Effector memory CD8-positive, alpha-beta T cell (primary cell): Measurements from ENCODE around the gene CACHD1.
"Not testable (repeated sequence)": the region's sequence is repeated elsewhere in the genome, so short reads cannot be mapped to it uniquely, and the experiment has no call there.

Experiments used
- ATAC-seq: fragments of 150-1000 bp; cut with Tn5 transposase; replicated peaks from 2 replicates; pipeline ENCODE4 v1.10.0; 2021; ENCODE audit warnings: mild to moderate bottlenecking, moderate library complexity
- DNase-seq, 3 experiments: peaks; one replicate each; pipeline ENCODE4 v3.0.0; 2021
- H3K27ac Mint-ChIP-seq, 2 donors: one replicate each; pipeline ENCODE4 v1.8.0; 2022; ENCODE audit warnings: mild to moderate bottlenecking in 2 of 2, mixed read lengths in 2 of 2, moderate library complexity in 2 of 2
- H3K27me3 Mint-ChIP-seq, 2 donors: one replicate each; pipeline ENCODE4 v1.8.0; 2022; ENCODE audit warnings: mixed read lengths in 2 of 2
- H3K36me3 Mint-ChIP-seq: one replicate; pipeline ENCODE4 v1.8.0; 2022; ENCODE audit warnings: mild to moderate bottlenecking, moderate library complexity, mixed read lengths; ENCODE audit not compliant: insufficient read depth
- H3K4me1 Mint-ChIP-seq, 2 donors: one replicate each; pipeline ENCODE4 v1.8.0; 2022; ENCODE audit warnings: low read depth in 2 of 2, mixed read lengths in 2 of 2
- H3K4me3 Mint-ChIP-seq, 2 donors: one replicate each; pipeline ENCODE4 v1.8.0; 2022; ENCODE audit warnings: mild to moderate bottlenecking in 2 of 2, mixed read lengths in 2 of 2, moderate library complexity in 2 of 2
- H3K9me3 Mint-ChIP-seq, 2 donors: one replicate each; pipeline ENCODE4 v1.8.0; 2022; ENCODE audit warnings: mixed read lengths in 2 of 2

The CACHD1 gene

GRCh38 chr1:64691626-64692025, 221.7 kb downstream of the CACHD1 start:
- Mint-ChIP-seq H3K9me3 (no peaks in the 10 kb centered on the region), H3K4me3 (no peak overlapping the region)
- ATAC-seq: no peak

GRCh38 chr1:64692911-64693310, 223.0 kb downstream of the CACHD1 start:
- no peak for ATAC-seq
- Mint-ChIP-seq H3K4me3 (no peak overlapping the region), H3K36me3 (no peaks in the 10 kb centered on the region), H3K9me3 (no peaks in the 10 kb centered on the region), H3K27me3 (peaks cover 8 to 30% of the 10 kb centered on the region in 2 donors), H3K4me1 (no peaks in the 10 kb centered on the region), H3K27ac (no peak overlapping the region)
- DNase-seq: no peak

More at GRCh38 chr1:64691626-64692025, 221.7 kb downstream of the CACHD1 start:
- Mint-ChIP-seq H3K27ac (no peak overlapping the region), H3K36me3 (no peaks in the 10 kb centered on the region), H3K4me1 (no peaks in the 10 kb centered on the region), H3K27me3 (peaks cover 8 to 22% of the 10 kb centered on the region in 2 donors)
- no peak for DNase-seq

DNA sequence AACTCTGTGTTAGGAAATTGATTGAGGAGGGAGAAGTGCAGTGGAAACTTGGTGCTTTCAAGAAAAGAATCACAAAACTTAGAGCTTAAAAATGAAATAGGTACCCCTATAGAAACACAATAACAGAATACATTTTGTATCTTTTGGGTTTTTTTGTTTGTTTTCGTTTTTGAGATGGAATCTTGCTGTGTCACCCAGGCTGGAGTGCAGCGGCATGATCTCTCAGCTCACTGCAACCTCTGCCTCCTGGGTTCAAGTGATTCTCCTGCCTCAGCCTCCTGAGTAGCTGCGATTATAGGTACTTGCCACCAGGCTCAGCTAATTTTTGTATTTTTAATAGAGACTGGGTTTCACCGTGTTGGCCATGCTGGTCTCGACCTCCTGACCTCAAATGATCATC, 223.5 kb downstream of the CACHD1 start:
- Mint-ChIP-seq H3K27ac (no peak overlapping the region), H3K4me1 (no peaks in the 10 kb centered on the region), H3K27me3 (peaks cover 8 to 30% of the 10 kb centered on the region in 2 donors), H3K4me3 (no peak overlapping the region), H3K9me3 (no peaks in the 10 kb centered on the region), H3K36me3 (no peaks in the 10 kb centered on the region)
- no peak for DNase-seq
- no peak for ATAC-seq

DNA sequence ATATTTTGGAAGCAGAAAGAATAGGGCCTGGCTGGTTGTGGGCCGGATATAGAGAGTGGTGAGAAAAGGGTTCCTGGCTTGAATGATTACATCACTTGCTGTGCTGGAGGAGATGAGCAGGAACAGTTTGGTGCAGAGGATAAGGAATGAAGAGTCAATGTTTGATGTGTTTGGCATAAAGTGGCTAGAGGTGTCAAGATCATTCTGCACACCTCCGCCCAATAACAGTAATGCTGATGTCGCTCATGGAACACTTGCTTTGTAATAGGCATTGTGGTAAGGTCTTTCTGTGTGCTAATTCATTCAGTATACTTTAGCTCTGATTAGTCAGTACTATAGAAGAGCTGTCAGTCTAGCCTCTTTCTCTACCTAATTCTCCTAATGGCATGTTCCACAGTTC, 226.9 kb downstream of the CACHD1 start:
- H3K4me3 Mint-ChIP-seq: no peak overlapping the region

DNA sequence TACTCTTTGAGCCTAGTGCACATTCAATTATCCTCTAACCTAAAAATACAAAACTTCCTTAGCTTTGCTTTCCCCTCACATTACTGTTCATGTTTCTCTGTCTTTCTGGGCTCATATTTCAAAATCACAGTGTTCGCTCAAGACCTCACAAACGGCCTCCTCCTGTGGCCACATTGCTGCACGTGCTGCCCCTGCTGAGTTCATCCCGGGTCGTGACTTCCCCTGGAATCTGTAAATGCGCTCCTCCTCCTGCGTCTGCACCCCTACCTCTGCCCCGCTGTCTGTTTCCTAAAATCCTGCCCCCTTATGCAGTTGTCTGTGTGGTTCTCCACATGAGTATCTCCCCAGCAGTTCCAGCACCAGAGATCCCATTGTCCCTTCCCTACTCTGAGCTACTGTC, 229.4 kb downstream of the CACHD1 start:
- Mint-ChIP-seq H3K4me1 (no peaks in the 10 kb centered on the region), H3K27me3 (peaks cover 41 to 63% of the 10 kb centered on the region in 2 donors), H3K4me3 (no peak overlapping the region), H3K27ac (no peak overlapping the region), H3K36me3 (no peaks in the 10 kb centered on the region), H3K9me3 (peaks cover 0 to 3% of the 10 kb centered on the region in 2 donors)
- ATAC-seq (no peak), DNase-seq (no peak)

More for the DNA sequence above, 226.9 kb downstream of the CACHD1 start:
- Mint-ChIP-seq H3K36me3 (no peaks in the 10 kb centered on the region), H3K4me1 (no peaks in the 10 kb centered on the region), H3K9me3 (no peaks in the 10 kb centered on the region), H3K27ac (no peak overlapping the region), H3K27me3 (peaks cover 32 to 50% of the 10 kb centered on the region in 2 donors)
- no peak for ATAC-seq
- no peak for DNase-seq

DNA sequence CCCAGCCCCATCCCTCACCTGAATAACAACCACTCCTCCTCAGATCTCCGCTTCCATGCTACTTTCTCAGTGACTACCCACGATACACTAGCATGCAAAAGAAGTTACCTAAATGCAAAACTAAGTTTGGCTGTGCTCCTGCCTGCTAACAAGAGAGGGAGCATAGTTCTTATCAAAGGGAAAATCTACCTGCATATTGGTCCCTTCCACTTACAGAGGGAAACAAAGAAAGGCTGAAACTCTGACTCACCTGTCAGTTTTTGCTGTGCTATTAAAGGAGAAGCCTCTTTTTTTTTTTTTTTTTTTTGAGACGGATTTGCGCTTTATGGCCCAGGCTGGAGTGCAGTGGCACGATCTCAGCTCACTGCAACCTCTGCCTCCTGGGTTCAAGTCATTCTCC, 231.1 kb downstream of the CACHD1 start:
- DNase-seq (no peak), ATAC-seq (no peak)
- H3K36me3 Mint-ChIP-seq: no peaks in the 10 kb centered on the region
- H3K27me3 Mint-ChIP-seq: peaks cover 41 to 52% of the 10 kb centered on the region in 2 donors
- no peak overlapping the region for H3K27ac Mint-ChIP-seq
- no peak overlapping the region for H3K4me3 Mint-ChIP-seq
- peaks cover 0 to 3% of the 10 kb centered on the region in 2 donors for H3K9me3 Mint-ChIP-seq
- no peaks in the 10 kb centered on the region for H3K4me1 Mint-ChIP-seq

DNA sequence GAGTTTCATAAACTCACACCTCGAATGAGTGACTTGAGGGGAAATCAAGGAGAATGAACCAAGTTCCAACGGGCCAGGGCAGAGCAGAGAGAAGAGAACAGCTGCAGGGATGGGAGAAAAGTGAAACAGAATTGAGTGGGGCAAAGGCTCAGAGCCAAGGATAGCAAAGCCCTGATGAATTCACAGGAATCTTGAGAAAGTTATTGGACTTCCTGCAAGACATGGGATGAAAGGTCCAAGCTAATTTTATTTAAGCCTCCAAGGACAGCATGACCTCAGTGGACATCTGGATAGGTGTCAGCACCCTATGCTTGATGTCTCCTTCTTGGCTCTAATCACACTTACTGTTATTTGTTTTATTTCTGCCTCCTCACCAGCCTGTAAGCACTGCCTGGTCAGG, 232.0 kb downstream of the CACHD1 start:
- Mint-ChIP-seq H3K4me1 (no peaks in the 10 kb centered on the region), H3K27me3 (peaks cover 41 to 48% of the 10 kb centered on the region in 2 donors), H3K27ac (no peak overlapping the region), H3K36me3 (no peaks in the 10 kb centered on the region), H3K9me3 (peaks cover 0 to 3% of the 10 kb centered on the region in 2 donors), H3K4me3 (no peak overlapping the region)
- ATAC-seq: no peak
- no peak for DNase-seq

DNA sequence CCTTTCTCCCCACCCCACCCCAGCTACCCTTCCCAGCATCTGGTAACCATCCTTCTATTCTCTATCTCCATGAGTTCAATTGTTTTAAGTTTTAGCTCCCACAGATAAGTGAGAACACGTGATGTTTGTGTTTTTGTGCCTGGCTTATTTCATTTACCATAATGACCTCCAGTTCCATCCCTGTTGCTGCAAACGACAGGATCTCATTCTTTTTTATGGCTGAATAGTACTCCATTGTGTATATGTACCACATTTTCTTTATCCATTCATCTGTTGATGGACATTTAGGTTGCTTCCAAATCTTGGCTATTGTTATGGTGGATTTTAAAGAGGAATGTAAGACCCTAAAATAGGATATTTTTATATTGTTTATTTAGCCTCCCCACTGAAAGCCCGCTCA, 232.7 kb downstream of the CACHD1 start:
- not testable (repeated sequence) for H3K4me1 Mint-ChIP-seq, H3K36me3 Mint-ChIP-seq, H3K9me3 Mint-ChIP-seq

GRCh38 chr1:64703600-64703999, 233.7 kb downstream of the CACHD1 start:
- Mint-ChIP-seq H3K9me3 (peaks cover 0 to 3% of the 10 kb centered on the region in 2 donors), H3K36me3 (no peaks in the 10 kb centered on the region), H3K4me3 (no peak overlapping the region), H3K27me3 (peaks cover 41% of the 10 kb centered on the region in 2 donors), H3K27ac (no peak overlapping the region), H3K4me1 (no peaks in the 10 kb centered on the region)
- ATAC-seq (no peak), DNase-seq (no peak)

More for the DNA sequence above, 232.7 kb downstream of the CACHD1 start:
- not testable (repeated sequence) for H3K4me3 Mint-ChIP-seq, ATAC-seq, H3K27ac Mint-ChIP-seq, DNase-seq
- peaks cover 41% of the 10 kb centered on the region in 2 donors for H3K27me3 Mint-ChIP-seq

DNA sequence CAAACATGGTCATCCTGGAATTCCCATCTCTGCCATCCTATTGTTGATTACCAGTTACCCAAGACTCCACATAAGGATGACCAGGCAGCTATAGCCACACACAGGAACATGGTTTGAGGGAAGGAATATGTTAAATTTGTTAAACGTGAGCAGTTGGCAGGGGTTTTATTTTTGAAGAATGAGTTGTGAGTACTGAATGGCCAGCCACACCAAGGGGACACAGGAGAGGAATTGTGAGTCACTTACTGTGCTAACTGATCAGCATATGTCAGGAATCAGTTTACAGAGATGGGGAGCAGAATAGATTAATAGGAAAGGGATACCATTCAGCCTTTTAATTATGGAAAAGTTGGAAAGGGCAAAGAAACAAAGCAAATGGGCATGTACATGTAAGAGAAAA, 235.7 kb downstream of the CACHD1 start:
- Mint-ChIP-seq H3K27me3 (peaks cover 23% of the 10 kb centered on the region in 2 donors), H3K4me3 (no peak overlapping the region)
- ATAC-seq: no peak

GRCh38 chr1:64711266-64711665, 241.3 kb downstream of the CACHD1 start:
- Mint-ChIP-seq H3K27ac (no peak overlapping the region), H3K36me3 (peaks cover 3% of the 10 kb centered on the region), H3K27me3 (peaks cover 7 to 13% of the 10 kb centered on the region in 2 donors), H3K4me1 (no peaks in the 10 kb centered on the region), H3K9me3 (no peaks in the 10 kb centered on the region), H3K4me3 (no peak overlapping the region)
- DNase-seq (no peak), ATAC-seq (no peak)

More for the DNA sequence above, 235.7 kb downstream of the CACHD1 start:
- DNase-seq: no peak
- Mint-ChIP-seq H3K4me1 (no peaks in the 10 kb centered on the region), H3K27ac (no peak overlapping the region), H3K9me3 (peaks cover 0 to 3% of the 10 kb centered on the region in 2 donors), H3K36me3 (no peaks in the 10 kb centered on the region)

- Mint-ChIP-seq H3K27me3 (peaks cover 7 to 13% of the 10 kb centered on the region in 2 donors), H3K36me3 (peaks cover 3% of the 10 kb centered on the region), H3K4me1 (no peaks in the 10 kb centered on the region), H3K4me3 (no peak overlapping the region), H3K9me3 (no peaks in the 10 kb centered on the region), H3K27ac (no peak overlapping the region)
- DNase-seq: no peak
- ATAC-seq: no peak
Observed at GRCh38 chr1:64712049-64712448, 242.1 kb downstream of the CACHD1 start.

- no peak for ATAC-seq
- H3K4me3 Mint-ChIP-seq: no peak overlapping the region
- no peaks in the 10 kb centered on the region for H3K4me1 Mint-ChIP-seq
- no peak for DNase-seq
- peaks cover 3% of the 10 kb centered on the region for H3K36me3 Mint-ChIP-seq
- peaks cover 10 to 37% of the 10 kb centered on the region in 2 donors for H3K27me3 Mint-ChIP-seq
- H3K27ac Mint-ChIP-seq: no peak overlapping the region
- peaks cover 0 to 3% of the 10 kb centered on the region in 2 donors for H3K9me3 Mint-ChIP-seq
Observed at GRCh38 chr1:64715186-64715585, 245.3 kb downstream of the CACHD1 start.

DNA sequence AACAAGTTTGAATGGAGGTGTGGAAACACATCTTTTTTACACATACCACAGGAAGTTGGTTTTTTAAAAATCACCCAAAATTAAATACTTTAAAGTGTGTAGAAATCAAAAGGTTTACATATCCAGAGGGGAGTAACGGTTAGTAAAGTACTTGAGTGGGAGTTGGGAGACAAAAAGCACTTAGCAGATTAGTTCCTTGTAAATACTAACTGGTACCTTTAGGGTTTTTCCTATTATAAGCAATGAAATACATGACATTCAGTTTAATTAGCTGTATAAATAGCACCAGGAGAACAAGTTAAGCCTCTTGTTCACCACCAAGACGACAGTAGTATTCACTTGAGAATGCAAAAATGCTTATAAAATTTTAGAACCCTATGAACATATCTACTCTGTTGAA, 251.2 kb downstream of the CACHD1 start:
- no peak for DNase-seq
- Mint-ChIP-seq H3K4me3 (no peak overlapping the region), H3K36me3 (no peaks in the 10 kb centered on the region), H3K4me1 (no peaks in the 10 kb centered on the region), H3K27me3 (peaks cover 62 to 81% of the 10 kb centered on the region in 2 donors), H3K9me3 (peaks cover 0 to 3% of the 10 kb centered on the region in 2 donors), H3K27ac (no peak overlapping the region)
- no peak for ATAC-seq
